Renal pelvis (tissue), 12 donors: Measurements from ENCODE around the gene PGK2. TPM values are rescaled to one million over a fixed set of nuclear protein-coding genes. Genes with fewer than 3 reads are reported as not detected.
"Not testable (repeated sequence)": the region's sequence is repeated elsewhere in the genome, so short reads cannot be mapped to it uniquely, and the experiment has no call there.

Experiments used
- DNase-seq: peaks from one replicate; pipeline ENCODE4 v3.0.0-alpha.2; 2013
- long read RNA-seq, 16 experiments: transcript quantifications; one replicate each; lab custom pipeline, GENCODE V29; 2026
- polyA plus RNA-seq, 3 donors: library from polyadenylated mRNA; unstranded; fragments of 120-200 nt; gene quantifications; one replicate each; pipeline ENCODE4 v1.2.1, GENCODE V29; 2013; ENCODE audit not compliant: insufficient read length in 3 of 3

PGK2 gene
- polyA plus RNA-seq = under 1 TPM in 1 of 3 donors, not detected in 2; 0.07 TPM
- long read RNA-seq, donor 1 = 0 reads
- long read RNA-seq, donor 2 = 0 reads
- long read RNA-seq, donor 3 = 0 reads
- long read RNA-seq, donor 4 = 0 reads
- long read RNA-seq, donor 5 = 0 reads
- long read RNA-seq, donor 6 = 0 reads
- long read RNA-seq, donor 7 = 0 reads
- long read RNA-seq, donor 8 = 0 reads
- long read RNA-seq, donor 9 = 0 reads
- long read RNA-seq, donor 10 = 0 reads
- long read RNA-seq, donor 11 = 0 reads
- long read RNA-seq, donor 12 = 0 reads
- long read RNA-seq, donor 13, partial matches to known transcripts = 0 of 1 reads
- long read RNA-seq, donor 13, other reads (novel, unspliced or antisense) = 0 of 1 reads
- long read RNA-seq, donor 14 = 0 reads
- long read RNA-seq, donor 15, partial matches to known transcripts = 9 of 9 reads
- long read RNA-seq, donor 15, other reads (novel, unspliced or antisense) = 0 of 9 reads
- long read RNA-seq, donor 16 = 0 reads

GRCh38 chr6:49787176-49787575, at the start of gene PGK2:
TSS of gene PGK2 (minus strand) at chr6:49787285. CDS start at chr6:49787187, 98 bp downstream.
- no peak for DNase-seq

GRCh38 chr6:49835140-49835539, 48.1 kb upstream of the PGK2 start:
- no peak for DNase-seq

- no peak for DNase-seq
Observed at GRCh38 chr6:49833386-49833785, 46.3 kb upstream of the PGK2 start.

- no peak for DNase-seq
Observed at GRCh38 chr6:49826743-49827406, 39.8 kb upstream of the PGK2 start.

DNA sequence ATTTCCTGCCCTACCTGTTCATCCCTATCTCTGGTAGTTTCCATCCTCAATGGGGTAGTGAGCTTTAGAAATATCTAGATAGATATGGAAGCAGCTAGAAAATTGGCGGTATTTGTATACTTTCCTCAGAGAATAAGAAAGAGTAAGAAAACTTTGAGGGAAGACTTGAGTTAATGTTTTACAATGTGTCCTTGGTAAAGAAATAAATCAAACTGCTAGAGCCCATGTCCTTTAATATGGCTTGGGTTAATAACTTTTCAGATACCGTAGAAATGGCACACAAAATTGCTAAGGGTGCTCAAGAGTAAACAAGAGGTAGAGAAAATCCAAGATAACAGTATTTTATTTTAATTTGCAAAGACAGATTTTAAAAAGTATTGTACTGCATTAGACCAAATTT, 28.1 kb upstream of the PGK2 start:
- no peak for DNase-seq

DNA sequence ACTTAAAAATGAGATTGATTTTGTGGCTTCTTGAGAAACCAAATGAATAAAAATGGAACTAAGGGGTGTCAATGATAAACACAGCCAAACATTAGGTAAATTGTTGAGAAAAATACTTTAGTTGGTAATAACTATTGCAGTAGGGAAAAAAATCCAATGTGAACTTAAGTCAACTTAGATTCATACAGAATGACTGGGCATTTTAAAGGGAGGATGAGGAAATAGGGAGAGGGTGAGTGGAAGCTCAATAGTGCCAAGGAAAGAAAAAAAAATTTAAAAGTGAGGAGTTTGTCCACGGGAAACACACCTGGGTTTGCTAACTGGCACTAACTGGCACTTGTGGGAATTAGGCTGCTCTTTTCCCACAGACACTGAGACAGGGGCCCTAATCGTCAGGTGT, 26.2 kb upstream of the PGK2 start:
- DNase-seq = no peak

DNA sequence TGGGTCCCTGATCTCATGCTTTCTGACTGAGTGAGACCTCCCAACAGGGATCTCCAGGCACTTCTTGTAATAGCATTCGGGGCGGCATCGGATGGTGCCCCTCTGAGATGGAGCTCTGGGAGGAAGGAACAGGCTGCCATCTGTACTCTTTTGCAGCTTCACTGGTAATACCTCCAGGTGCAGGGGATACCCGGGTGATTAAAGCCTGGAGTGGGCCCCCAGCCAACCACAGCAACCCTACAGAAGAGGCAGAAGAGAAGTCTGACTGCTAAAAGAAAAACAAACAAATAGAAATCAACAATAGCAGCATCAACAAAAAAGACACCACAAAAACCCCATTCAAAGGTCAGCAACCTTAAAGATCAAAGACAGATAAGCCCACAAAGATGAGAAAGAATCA, 19.1 kb upstream of the PGK2 start:
- DNase-seq = no peak

- no peak for DNase-seq
Observed at GRCh38 chr6:49805246-49805645, 18.2 kb upstream of the PGK2 start.

GRCh38 chr6:49801525-49801924, 14.4 kb upstream of the PGK2 start:
- no peak for DNase-seq

- DNase-seq = no peak
Observed at GRCh38 chr6:49799090-49799489, 12.0 kb upstream of the PGK2 start.

DNA sequence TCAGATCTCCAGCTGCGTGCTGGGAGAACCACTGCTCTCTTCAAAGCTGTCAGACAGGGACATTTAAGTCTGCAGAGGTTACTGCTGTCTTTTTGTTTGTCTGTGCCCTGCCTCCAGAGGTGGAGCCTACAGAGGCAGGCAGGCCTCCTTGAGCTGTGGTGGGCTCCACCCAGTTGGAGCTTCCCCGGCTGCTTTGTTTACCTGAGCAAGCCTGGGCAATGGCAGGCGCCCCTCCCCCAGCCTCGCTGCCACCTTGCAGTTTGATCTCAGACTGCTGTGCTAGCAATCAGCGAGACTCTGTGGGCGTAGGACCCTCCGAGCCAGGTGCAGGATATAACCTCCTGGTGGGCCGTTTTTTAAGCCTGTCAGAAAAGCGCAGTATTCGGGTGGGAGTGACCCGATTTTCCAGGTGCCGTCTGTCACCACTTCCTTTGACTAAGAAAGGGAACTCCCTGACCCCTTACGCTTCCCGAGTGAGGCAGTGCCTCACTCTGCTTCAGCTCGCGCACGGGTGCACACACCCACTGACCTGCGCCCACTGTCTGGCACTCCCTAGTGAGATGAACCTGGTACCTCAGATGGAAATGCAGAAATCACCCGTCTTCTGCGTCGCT, 9.9 kb upstream of the PGK2 start:
- DNase-seq = not testable (repeated sequence)

GRCh38 chr6:49790341-49790740, 3.3 kb upstream of the PGK2 start:
- DNase-seq = no peak

DNA sequence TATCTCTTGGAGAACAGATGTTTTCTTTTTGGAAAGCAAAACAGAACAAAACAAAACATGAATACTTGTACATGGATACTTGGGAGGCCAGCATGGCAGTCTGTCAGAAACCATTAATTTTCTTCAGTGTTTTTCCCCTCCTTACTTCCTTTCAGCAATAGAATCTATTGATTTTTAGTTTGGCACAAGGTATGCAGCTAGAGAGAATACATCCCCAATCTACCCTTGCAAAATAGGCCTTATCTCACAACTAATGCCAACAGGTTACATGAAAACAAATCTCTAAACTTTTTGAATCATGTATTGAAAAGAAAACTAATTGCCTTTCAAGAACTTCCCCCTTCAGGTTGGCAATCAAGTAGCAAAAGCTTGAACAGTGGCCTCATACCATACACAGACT, 2.8 kb downstream of the PGK2 start:
- DNase-seq = no peak

- no peak for DNase-seq
Observed at GRCh38 chr6:49782725-49783124, 4.4 kb downstream of the PGK2 start.

DNA sequence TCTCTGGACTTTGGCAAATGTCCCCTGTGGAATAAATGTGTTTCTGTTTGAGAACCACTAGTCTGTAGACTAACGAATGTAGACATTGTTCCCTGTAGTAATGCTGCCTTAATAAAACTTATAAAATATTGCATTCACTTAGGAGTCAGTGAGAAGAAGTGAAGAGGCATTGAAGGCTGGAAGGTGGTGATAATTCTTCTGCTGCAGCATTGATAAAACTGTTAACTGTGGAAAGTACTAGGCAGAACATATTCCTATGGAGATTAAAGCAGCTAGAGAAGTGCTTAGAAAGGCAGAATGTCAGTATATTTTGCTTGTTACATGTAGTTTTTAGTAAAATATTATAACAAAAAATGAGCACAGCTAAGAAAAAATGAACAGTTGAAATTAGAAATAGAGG, 4.8 kb downstream of the PGK2 start:
- DNase-seq = no peak

DNA sequence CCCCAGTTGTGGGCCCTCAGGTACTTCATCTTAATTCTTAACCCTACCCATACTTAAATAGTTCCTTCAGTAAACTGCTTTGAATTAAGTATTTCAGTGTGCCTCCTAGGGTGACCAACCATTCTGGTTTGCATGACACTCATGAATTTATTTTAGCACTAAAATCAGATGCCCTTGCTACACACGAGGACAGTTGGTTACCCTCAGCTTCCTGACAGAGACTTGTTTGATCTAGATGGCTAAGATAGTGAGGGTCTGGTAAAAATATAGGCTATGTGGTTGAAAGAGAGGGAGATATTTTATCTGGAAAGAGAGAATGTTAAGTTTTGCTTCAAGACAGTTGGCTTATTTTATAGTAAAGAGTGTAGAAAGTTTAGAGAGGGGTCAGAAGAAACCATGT, 10.6 kb downstream of the PGK2 start:
- DNase-seq = no peak

DNA sequence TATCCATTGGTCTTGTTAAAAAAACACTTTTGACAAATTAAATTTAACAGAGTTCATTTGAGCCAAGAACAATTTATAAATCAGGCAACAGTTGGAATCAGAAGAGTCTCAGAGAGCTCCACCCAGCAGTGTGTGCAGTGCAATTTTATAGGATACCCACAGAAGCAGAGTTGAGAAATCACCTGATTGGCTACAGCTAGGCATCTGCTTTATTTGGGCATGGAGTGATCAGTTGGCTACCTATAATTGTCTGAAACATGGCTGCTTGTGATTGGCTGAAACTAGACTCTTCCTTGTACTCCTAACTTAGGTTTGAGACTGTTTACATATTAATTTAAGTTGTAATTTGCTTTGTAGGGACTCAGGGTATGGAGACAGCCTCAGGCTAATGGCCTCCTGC, 12.0 kb downstream of the PGK2 start:
- no peak for DNase-seq

- DNase-seq = no peak
Observed at GRCh38 chr6:49772285-49772684, 14.8 kb downstream of the PGK2 start.

DNA sequence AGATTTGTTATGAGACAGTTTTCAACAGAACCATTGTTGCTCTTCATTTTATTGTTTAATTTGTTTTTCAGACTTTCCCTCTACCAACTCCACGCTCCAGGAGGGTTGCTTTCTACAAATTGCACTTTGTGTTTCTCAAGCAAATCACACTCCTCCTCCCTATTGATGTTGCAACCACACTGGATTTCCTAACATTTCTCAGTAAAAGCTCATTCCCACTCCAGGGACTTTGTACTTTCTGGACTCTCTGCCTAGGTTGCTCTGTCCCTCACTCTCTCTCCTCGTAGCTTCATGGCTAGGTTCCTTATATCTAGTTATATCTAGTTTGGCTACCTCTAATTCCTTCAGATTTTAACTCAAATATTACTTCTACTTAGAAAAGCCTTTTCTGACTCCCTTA, 20.3 kb downstream of the PGK2 start:
- no peak for DNase-seq

GRCh38 chr6:49764571-49765236, 22.4 kb downstream of the PGK2 start:
- DNase-seq = no peak

DNA sequence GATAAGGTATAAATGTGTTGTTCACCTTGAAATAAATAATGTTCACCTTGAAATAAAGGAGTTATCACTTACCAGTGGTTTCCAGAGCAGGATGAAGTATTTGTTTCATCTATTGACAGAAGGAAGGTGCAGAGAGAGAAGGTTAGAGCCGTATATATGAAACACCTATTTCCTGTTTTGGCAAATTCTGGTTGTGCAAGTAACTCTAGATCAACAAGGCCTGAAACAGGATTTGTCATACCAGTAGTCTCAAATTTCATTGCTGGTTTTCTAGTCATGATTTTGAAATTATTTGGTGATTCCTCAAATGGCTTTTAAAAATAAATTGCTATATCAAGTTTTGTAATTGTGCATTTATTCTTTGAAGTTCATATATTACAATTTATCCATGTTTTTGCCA, 42.8 kb downstream of the PGK2 start, which contains the start of gene CRISP3:
TSS of gene CRISP3 (minus strand) at position 130 of the 400 bp plus-strand sequence. CDS start at position 109, 21 bp downstream.
- no peak for DNase-seq

DNA sequence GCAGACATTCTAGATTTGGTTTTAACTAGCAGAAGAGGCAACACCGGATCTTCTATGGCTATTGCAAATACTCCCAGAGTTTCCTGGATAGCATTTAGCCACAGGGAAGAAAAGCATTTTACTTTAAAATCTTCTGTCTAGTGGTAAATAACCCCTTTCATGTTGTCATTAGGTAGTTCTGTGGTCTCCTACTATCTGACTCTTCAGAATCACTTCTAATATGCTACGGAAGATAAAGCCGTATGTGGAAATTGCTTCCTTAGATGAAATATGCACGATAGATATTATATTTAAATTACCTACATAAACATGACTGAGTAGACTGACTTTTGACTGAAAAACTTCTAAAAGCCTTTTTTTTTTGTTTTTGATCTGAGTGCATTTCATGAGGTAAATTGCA, 43.7 kb downstream of the PGK2 start:
- DNase-seq = no peak
